Measurements from ENCODE around the gene C6orf47. TPM values are rescaled to one million over a fixed set of nuclear protein-coding genes. Genes with fewer than 3 reads are reported as not detected.

Gene C6orf47
- total RNA-seq, 4 donors from 2014 or later, result 35.8 to 39.9 (median 37.2) TPM

- DNase-seq (ENCODE audit: low spot score in 2 of 2), result no peak
- H3K4me3 ChIP-seq (ENCODE audit: low read depth, poor library complexity, severe bottlenecking), result no peak overlapping the region
- TF ChIP-seq POLR2A (IDR thresholded peaks at IDR 0.05) (no peak), CTCF (IDR thresholded peaks at IDR 0.05) (no peak)
- intact Hi-C loops (cut with DNase I; ENCODE audit: low total_unique reads), result no loop called here
- WGBS, 2 donors, result 85 to 87% methylated on average over 27 to 32 of the region's 32 CpGs
Measured at GRCh38 chr6:31631681-31632278, 28.8 kb downstream of the C6orf47 start.

GRCh38 chr6:31631209-31631608 lies 29.4 kb downstream of the C6orf47 start:
- intact Hi-C loops (cut with DNase I; ENCODE audit: low total_unique reads), result no loop called here
- DNase-seq (ENCODE audit: low spot score in 2 of 2), result no peak
- no peak overlapping the region for H3K4me3 ChIP-seq (ENCODE audit: low read depth, poor library complexity, severe bottlenecking)
- 83 to 87% methylated on average over 15 to 16 of the region's 16 CpGs for WGBS, 2 donors
- TF ChIP-seq POLR2A (IDR thresholded peaks at IDR 0.05), result no peak

- H3K4me3 ChIP-seq (ENCODE audit: low read depth, poor library complexity, severe bottlenecking), result no peak overlapping the region
- intact Hi-C loops (cut with DNase I; ENCODE audit: low total_unique reads), result no loop called here
- TF ChIP-seq CTCF (IDR thresholded peaks at IDR 0.05) (no peak), POLR2A (IDR thresholded peaks at IDR 0.05) (no peak)
- DNase-seq (ENCODE audit: low spot score in 2 of 2), result no peak
- 79 to 85% methylated on average over 25 of the region's 25 CpGs for WGBS, 2 donors
Measured at GRCh38 chr6:31630177-31630934, 30.2 kb downstream of the C6orf47 start.

- no peak for DNase-seq (ENCODE audit: low spot score in 2 of 2)
- TF ChIP-seq POLR2A (IDR thresholded peaks at IDR 0.05), result no peak
- TF ChIP-seq CTCF (IDR thresholded peaks at IDR 0.05), result no peak
- no peak overlapping the region for H3K4me3 ChIP-seq (ENCODE audit: low read depth, poor library complexity, severe bottlenecking)
- WGBS, 2 donors, result 90 to 93% methylated on average over 7 of the region's 7 CpGs
- intact Hi-C loops (cut with DNase I; ENCODE audit: low total_unique reads), result no loop called here
Measured at GRCh38 chr6:31629014-31629413, 31.6 kb downstream of the C6orf47 start.

- H3K4me3 ChIP-seq (ENCODE audit: low read depth, poor library complexity, severe bottlenecking), result no peak overlapping the region
- DNase-seq (ENCODE audit: low spot score in 2 of 2), result no peak
- WGBS, 2 donors, result 93 to 94% methylated on average over 19 of the region's 19 CpGs
- no peak for TF ChIP-seq POLR2A (IDR thresholded peaks at IDR 0.05)
- TF ChIP-seq CTCF (IDR thresholded peaks at IDR 0.05), result no peak
- intact Hi-C loops (cut with DNase I; ENCODE audit: low total_unique reads), result no loop called here
Measured at GRCh38 chr6:31627690-31628287, 32.8 kb downstream of the C6orf47 start.

- no peak for DNase-seq (ENCODE audit: low spot score in 2 of 2)
- WGBS, 2 donors, result 82 to 85% methylated on average over 10 of the region's 10 CpGs
- TF ChIP-seq CTCF (IDR thresholded peaks at IDR 0.05) (no peak), POLR2A (IDR thresholded peaks at IDR 0.05) (no peak)
- intact Hi-C loops (cut with DNase I; ENCODE audit: low total_unique reads), result no loop called here
- no peak overlapping the region for H3K4me3 ChIP-seq (ENCODE audit: low read depth, poor library complexity, severe bottlenecking)
Measured at GRCh38 chr6:31626952-31627351, 33.6 kb downstream of the C6orf47 start.

All from lower leg skin (tissue), 4 donors.